Measurements from ENCODE around the gene TNFAIP8L2.
A peak's percentile ranks its signal among the peaks of the same experiment; 100 is the strongest.
"Not testable (repeated sequence)": the region's sequence is repeated elsewhere in the genome, so short reads cannot be mapped to it uniquely, and the experiment has no call there.

The TNFAIP8L2 gene

DNA sequence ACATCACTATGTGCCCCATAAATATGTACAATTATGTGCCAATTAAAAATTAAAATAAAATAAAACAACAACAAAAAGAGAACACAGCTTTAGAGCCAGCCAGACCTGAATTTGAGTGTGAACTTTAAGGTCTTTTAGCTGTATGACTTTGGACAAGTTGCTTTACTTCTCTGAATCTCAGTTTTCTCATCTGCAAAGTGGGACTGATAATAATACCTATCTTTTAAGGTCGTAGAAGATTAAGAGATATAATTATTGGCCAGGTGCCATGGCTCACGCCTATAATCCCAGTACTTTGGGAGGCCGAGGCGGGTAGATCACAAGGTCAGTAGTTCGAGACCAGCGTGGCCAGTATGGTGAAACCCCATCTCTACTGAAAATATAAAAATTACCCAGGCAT, 36.9 kb downstream of the TNFAIP8L2 start:
- no peak for DNase-seq

DNA sequence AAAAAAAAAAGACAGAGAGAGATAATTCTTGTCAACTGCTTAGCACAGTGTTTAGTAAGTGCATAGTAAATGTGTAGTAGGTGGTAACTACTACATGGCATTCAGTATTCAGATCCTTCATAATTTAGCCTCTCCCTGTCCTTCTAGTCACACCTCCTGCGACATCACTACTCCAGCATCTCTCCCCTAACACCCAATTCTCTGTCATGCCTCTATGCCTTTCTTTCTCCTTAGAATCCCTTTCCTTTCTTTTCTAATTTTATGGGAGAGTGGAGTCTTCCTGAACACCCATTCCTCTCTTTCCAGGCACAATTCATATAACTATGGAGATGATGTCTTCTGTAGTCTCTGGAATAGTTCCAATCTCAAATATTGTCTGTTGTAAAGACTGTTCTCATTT, 37.4 kb downstream of the TNFAIP8L2 start:
- DNase-seq, result no peak

DNA sequence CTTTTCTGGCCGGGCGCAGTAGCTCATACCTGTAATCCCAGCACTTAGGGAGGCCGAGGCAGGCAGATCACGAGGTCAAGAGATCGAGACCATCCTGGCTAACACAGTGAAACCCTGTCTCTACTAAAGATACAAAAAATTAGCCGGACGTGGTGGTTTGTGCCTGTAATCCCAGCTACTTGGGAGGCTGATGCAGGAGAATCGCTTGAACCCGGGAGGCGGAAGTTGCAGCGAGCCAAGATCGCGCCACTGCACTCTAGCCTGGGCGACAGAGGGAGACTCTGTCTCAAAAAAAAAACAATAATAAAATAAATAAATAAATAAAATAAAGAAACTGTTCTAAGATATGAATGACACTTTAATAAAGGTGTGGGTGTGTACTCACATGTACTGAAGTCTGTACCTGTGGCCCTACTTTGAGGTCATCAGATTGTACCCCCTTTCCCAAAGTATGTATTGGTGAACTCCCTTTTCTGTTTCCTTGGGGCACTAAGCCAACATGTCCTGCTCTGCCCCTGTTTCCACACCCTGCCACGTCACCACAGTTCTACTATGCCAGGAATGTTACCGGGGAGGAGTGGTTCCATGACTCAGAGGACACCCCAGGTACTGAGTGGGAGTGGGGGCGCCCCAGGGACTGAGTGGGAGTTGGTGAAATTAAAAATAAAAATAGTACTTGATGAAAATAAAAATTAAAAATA, 38.6 kb downstream of the TNFAIP8L2 start:
- DNase-seq, result not testable (repeated sequence)

DNA sequence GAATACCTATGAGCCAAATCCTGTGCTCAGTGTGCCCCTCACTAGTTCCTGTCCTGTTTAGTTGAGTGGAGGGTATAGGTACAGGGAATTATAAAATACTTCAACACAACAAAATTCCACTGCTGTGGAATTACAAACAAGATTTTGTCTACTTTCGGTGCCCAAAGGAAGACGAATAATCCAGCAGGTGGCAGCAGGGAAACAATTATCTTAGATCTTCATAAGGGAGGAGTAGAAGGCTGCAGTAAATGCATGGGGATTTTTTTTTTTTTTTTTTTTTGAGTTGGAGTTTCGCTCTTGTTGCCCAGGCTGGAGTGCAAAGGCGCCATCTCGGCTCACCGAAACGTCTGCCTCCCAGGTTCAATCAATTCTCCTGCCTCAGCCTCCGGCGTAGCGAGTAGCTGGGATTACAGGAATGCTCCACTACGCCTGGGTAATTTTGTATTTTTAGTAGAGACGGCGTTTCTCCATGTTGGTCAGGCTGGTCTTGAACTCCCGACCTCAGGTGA, 39.9 kb downstream of the TNFAIP8L2 start:
- peak; percentile 39 for DNase-seq

DNA sequence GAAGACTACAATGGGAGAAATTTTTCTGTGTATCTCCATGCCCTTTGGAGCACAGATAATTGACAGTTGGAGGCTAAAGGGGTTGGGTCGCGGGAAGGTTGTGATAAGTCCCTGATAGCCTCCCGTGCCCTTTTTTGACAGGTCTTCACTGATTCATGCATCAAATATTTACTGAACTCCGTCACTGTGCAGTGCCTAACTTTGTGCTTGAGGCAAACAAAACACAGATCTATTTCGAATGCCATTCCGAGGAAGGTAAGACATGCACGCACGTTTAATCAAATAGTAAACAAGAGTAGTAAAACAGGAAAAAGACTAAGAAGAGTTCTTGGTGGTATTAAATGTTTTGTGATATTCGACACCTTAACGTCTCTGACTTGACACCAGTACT, 41.4 kb downstream of the TNFAIP8L2 start:
- DNase-seq, result no peak

DNA sequence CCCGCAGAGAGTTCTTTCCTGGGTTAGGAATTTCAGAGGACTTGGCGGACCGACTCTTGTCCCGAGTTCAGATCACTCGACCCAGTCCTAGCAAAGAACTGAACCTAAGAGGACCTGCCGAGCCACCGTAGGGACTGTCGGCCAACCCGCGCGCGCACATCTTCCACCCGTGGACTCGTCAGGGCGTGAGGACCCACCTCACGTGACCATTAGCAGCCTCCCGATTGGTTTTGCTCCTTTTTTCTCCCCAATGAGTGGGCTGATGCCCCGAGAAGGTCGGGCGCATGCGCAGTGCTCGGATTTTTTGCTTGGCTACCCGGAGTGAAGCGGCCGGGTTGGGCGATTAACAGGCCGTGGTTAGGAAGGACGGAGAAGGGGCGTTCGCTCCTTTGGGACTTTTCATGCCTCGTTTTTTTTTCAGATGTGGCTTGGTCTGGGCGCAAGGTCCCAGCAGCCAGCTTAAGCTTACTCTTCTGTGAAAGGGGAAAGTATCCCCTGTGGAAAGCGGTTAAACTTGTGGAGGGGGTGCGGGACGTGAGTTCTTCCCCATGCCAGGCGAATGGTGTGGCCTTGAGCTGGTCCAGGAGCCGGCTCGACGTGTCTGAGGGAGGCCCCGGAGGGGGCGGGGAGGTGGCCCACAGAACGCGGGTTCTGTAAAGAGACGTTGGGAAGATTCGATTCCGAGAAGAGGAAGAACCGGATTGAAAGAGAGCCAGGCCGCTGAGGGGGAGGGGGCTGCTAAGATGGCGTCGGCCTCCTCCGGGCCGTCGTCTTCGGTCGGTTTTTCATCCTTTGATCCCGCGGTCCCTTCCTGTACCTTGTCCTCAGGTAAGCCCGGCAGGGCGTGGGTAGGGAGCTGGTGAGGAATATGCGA, 42.0 kb downstream of the TNFAIP8L2 start, which contains the start of gene PIP5K1A:
PIP5K1A (plus strand) TSS at position 299 of the 874 bp plus-strand sequence; CDS start at position 744, 445 bp downstream.
- peak; percentile 98 for DNase-seq

DNA sequence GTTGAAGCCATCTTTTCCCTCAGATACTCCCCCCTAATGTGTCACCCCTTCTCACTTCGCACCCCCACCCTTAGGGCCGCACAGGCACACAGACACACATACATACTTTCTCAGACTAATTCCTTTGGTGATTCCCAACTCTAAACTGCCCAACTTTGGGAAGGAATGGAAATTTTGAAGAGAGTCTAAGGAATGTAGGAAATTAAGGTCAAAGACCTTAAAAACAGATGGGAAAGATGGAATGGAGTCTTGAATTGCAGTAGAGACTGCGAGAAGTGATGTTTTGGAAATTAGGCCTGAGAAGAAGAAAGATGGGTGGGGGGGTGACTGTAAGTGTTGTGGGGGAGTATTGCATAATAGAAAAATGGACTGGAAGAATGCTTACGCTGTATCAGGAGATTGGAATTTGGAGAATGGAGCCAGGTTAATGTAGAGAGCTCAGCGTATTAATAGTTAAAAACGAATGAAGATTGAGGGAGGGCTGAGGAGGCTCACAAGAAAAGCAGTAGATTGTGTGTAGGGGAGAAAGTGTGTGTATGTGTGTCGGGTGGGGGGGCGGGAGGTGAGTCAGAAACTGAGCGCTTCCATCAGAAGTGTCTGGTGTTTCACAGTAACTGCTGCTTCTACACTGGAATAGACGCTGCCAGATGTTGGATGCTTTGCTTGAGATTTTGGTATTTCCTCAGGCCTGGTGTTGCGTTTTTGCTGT, 43.6 kb downstream of the TNFAIP8L2 start:
- no peak for DNase-seq

DNA sequence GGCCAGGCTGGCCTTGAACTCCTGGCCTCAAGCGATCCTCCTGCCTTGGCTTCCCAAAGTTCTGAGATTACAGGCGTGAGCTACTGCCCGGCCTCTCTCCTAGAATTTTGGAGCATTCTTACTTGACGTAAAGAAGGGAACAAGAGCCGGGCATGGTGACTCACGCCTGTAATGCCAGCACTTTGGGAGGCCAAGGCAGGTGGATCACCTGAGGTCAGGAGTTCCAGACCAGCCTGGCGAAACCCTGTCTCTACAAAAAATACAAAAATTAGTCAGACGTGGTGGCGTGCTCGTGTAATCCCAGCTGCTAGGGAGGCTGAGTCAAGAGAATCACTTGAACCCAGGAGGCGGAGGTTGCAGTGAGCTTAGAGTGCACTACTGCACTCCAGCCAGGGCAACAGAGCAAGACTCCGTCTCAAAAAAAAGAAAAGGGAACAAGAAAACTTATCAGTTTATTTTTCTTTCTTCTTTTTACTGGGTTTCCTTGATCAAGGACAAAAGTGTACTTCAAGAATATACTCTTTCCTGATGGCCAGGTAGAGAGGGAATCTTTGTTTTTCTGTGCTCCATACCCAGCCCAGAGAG, 49.0 kb downstream of the TNFAIP8L2 start:
- DNase-seq, result not testable (repeated sequence)
